Measurements from ENCODE around the gene OR1L8. TPM values are rescaled to one million over a fixed set of nuclear protein-coding genes. Genes with fewer than 3 reads are reported as not detected.

OR1L8 gene
- total RNA-seq, 1 donor from 2014 or later = 0.74 TPM

GRCh38 chr9:122562134-122562760 is 20.9 kb downstream of the OR1L8 start:
- H3K4me3 ChIP-seq = no peak overlapping the region
- no peaks in the 10 kb centered on the region for H3K36me3 ChIP-seq
- no peaks in the 10 kb centered on the region for H3K4me1 ChIP-seq
- no peaks in the 10 kb centered on the region for H3K27me3 ChIP-seq
- H3K9me3 ChIP-seq = no peaks in the 10 kb centered on the region
- TF ChIP-seq POLR2A (IDR thresholded peaks at IDR 0.05) = no peak
- TF ChIP-seq CTCF (IDR thresholded peaks at IDR 0.05) = no peak
- TF ChIP-seq POLR2AphosphoS5 (IDR thresholded peaks at IDR 0.05; ENCODE audit: insufficient read depth in 1 of 2, low read depth in 1 of 2) = no peak
- intact Hi-C loops (cut with DNase I) = no loop called here
- no peak overlapping the region for H3K27ac ChIP-seq
- DNase-seq (ENCODE audit: extremely low spot score in 2 of 2) = no peak

GRCh38 chr9:122561446-122561845 is 21.7 kb downstream of the OR1L8 start:
- Histone ChIP-seq H3K9me3 (no peaks in the 10 kb centered on the region), H3K27me3 (no peaks in the 10 kb centered on the region), H3K4me3 (no peak overlapping the region), H3K4me1 (no peaks in the 10 kb centered on the region), H3K27ac (no peak overlapping the region), H3K36me3 (no peaks in the 10 kb centered on the region)
- DNase-seq (ENCODE audit: extremely low spot score in 2 of 2) = no peak
- intact Hi-C loops (cut with DNase I) = no loop called here
- TF ChIP-seq POLR2A (IDR thresholded peaks at IDR 0.05) (no peak), POLR2AphosphoS5 (IDR thresholded peaks at IDR 0.05; ENCODE audit: insufficient read depth in 1 of 2, low read depth in 1 of 2) (no peak), CTCF (IDR thresholded peaks at IDR 0.05) (no peak)

- H3K4me1 ChIP-seq = no peaks in the 10 kb centered on the region
- DNase-seq (ENCODE audit: extremely low spot score in 2 of 2) = no peak
- intact Hi-C loops (cut with DNase I) = no loop called here
- no peak within 1 kb of the TSS for H3K27ac ChIP-seq
- no peak for TF ChIP-seq POLR2AphosphoS5 (IDR thresholded peaks at IDR 0.05; ENCODE audit: insufficient read depth in 1 of 2, low read depth in 1 of 2)
- no peak for TF ChIP-seq CTCF (IDR thresholded peaks at IDR 0.05)
- TF ChIP-seq POLR2A (IDR thresholded peaks at IDR 0.05) = no peak
- no peak within 1 kb of the TSS for H3K4me3 ChIP-seq
- no peaks in the 10 kb centered on the region for H3K27me3 ChIP-seq
- H3K36me3 ChIP-seq = no peaks in the 10 kb centered on the region
- H3K9me3 ChIP-seq = no peaks in the 10 kb centered on the region
Measured at GRCh38 chr9:122552812-122553211, 30.4 kb downstream of the OR1L8 start, which contains the start of gene OR1N2. OR1N2 (plus strand) TSS chr9:122553112; CDS start chr9:122553212, 100 bp downstream.

- no peak for DNase-seq (ENCODE audit: extremely low spot score in 2 of 2)
- H3K27ac ChIP-seq = no peak overlapping the region
- TF ChIP-seq POLR2A (IDR thresholded peaks at IDR 0.05) (no peak), CTCF (IDR thresholded peaks at IDR 0.05) (no peak), POLR2AphosphoS5 (IDR thresholded peaks at IDR 0.05; ENCODE audit: insufficient read depth in 1 of 2, low read depth in 1 of 2) (no peak)
- H3K27me3 ChIP-seq = no peaks in the 10 kb centered on the region
- intact Hi-C loops (cut with DNase I) = no loop called here
- H3K4me3 ChIP-seq = no peak overlapping the region
- no peaks in the 10 kb centered on the region for H3K36me3 ChIP-seq
- H3K9me3 ChIP-seq = no peaks in the 10 kb centered on the region
- no peaks in the 10 kb centered on the region for H3K4me1 ChIP-seq
Measured at GRCh38 chr9:122551371-122551770, 31.8 kb downstream of the OR1L8 start.

- no peak overlapping the region for H3K4me3 ChIP-seq
- no peak for DNase-seq (ENCODE audit: extremely low spot score in 2 of 2)
- intact Hi-C loops (cut with DNase I) = no loop called here
- no peaks in the 10 kb centered on the region for H3K27me3 ChIP-seq
- no peak for TF ChIP-seq CTCF (IDR thresholded peaks at IDR 0.05)
- no peak for TF ChIP-seq POLR2A (IDR thresholded peaks at IDR 0.05)
- no peak for TF ChIP-seq POLR2AphosphoS5 (IDR thresholded peaks at IDR 0.05; ENCODE audit: insufficient read depth in 1 of 2, low read depth in 1 of 2)
- H3K9me3 ChIP-seq = no peaks in the 10 kb centered on the region
- H3K36me3 ChIP-seq = no peaks in the 10 kb centered on the region
- H3K27ac ChIP-seq = no peak overlapping the region
- no peaks in the 10 kb centered on the region for H3K4me1 ChIP-seq
Measured at GRCh38 chr9:122546196-122546595, 37.0 kb downstream of the OR1L8 start.
